Adipocyte (in vitro differentiated cells): ENCODE results near the gene PGGT1B.

Experiments
- DNase-seq: peaks from one replicate; pipeline ENCODE4 v3.0.0-alpha.2; 2015; ENCODE audit warnings: low read depth
- H3K27me3 ChIP-seq: replicated peaks from 2 replicates; pipeline ENCODE4 v1.7.0; 2013; ENCODE audit warnings: mild to moderate bottlenecking, low read length, moderate library complexity; ENCODE audit not compliant: control insufficient read depth, insufficient read depth
- H3K36me3 ChIP-seq: 2 replicates; pipeline ENCODE4 v1.7.0; 2013; ENCODE audit warnings: low read length, mild to moderate bottlenecking, moderate library complexity; ENCODE audit not compliant: control insufficient read depth, insufficient read depth, severe bottlenecking
- H3K4me1 ChIP-seq: 2 replicates; pipeline ENCODE4 v1.7.0; 2013; ENCODE audit warnings: mild to moderate bottlenecking, low read length, moderate library complexity; ENCODE audit not compliant: control insufficient read depth, insufficient read depth
- H3K4me3 ChIP-seq: 2 replicates; pipeline ENCODE4 v1.7.0; 2013; ENCODE audit warnings: mild to moderate bottlenecking, low read length, moderate library complexity
- H3K9ac ChIP-seq: 2 replicates; pipeline ENCODE4 v1.7.0; 2013; ENCODE audit warnings: mild to moderate bottlenecking, low read length, moderate library complexity
- H3K9me3 ChIP-seq: 2 replicates; pipeline ENCODE4 v1.7.0; 2013; ENCODE audit warnings: mild to moderate bottlenecking, low read length, moderate library complexity; ENCODE audit not compliant: control insufficient read depth

PGGT1B gene

DNA sequence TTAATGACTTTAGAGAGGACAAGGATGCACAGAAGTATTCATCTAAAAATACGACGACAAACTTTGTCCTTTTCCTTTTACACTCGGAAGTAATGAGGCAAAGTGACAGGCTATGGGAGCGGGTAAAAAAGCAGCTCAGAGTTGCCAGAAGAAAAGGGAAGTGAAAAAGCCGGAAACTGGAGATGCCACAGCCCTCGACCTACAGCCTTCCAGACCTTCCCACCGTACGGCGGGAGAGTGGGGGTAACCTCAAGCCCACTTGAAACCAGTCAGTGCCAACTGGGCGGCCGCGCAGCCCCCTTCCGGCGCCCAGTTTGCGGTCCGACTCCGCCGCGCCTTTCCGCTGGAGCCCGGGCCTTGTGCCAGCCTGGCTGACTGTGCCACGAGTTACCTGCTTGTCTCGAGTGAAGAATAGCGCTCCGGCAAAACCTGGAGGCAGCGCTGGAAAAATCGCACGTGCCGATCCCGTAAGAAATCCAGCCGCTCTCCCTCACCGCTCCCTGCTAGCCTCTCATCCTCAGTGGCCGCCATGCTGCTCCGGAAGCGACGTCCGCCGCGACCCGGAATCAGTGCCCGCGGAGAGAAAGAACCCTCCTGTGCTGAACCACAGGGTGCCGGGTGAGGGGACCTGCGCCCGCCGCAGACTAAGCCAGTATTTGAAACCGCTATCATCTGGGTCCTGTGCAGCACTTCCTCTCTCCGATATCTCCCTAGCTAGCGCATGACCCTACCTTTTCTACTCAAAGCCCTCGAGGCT lies at the start of gene PGGT1B:
PGGT1B (minus strand) TSS at position 557 of the 757 bp plus-strand sequence; CDS start at position 531, 26 bp downstream.
- Histone ChIP-seq H3K36me3 (no peaks in the 10 kb centered on the region), H3K4me3 (peak within 1 kb of the TSS; percentile 96), H3K4me1 (peaks cover 28% of the 10 kb centered on the region), H3K9me3 (no peaks in the 10 kb centered on the region), H3K27me3 (no peaks in the 10 kb centered on the region), H3K9ac (peak within 1 kb of the TSS; percentile 93)
- DNase-seq, result peak; percentile 81

- Histone ChIP-seq H3K4me1 (no peaks in the 10 kb centered on the region), H3K9ac (no peak overlapping the region), H3K4me3 (no peak overlapping the region), H3K9me3 (no peaks in the 10 kb centered on the region), H3K27me3 (no peaks in the 10 kb centered on the region), H3K36me3 (no peaks in the 10 kb centered on the region)
- DNase-seq, result peak; percentile 82
These were observed 47.2 kb upstream of the PGGT1B start for GRCh38 chr5:115309751-115310370.

DNA sequence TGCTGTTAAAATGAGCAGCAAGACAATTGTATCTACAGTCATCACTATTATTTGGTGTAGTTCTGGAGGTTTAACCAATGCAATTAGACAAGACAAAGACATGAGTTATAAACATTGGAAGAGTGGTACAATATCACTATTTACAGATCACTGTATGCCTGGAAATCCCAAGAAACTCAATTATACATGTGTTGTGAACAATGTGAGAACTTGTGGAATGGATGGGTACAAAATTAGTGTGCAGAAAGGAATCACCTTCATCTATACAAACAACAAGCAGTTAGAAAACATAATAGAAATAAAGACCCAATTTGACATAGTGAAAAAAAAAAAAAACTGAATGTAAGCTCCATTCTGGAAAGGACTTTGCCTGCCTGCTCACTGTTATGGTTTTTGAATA lies 46.1 kb upstream of the PGGT1B start:
- Histone ChIP-seq H3K9me3 (no peaks in the 10 kb centered on the region), H3K4me1 (peaks cover 2% of the 10 kb centered on the region), H3K36me3 (no peaks in the 10 kb centered on the region), H3K9ac (no peak overlapping the region), H3K27me3 (no peaks in the 10 kb centered on the region), H3K4me3 (no peak overlapping the region)
- no peak for DNase-seq

DNA sequence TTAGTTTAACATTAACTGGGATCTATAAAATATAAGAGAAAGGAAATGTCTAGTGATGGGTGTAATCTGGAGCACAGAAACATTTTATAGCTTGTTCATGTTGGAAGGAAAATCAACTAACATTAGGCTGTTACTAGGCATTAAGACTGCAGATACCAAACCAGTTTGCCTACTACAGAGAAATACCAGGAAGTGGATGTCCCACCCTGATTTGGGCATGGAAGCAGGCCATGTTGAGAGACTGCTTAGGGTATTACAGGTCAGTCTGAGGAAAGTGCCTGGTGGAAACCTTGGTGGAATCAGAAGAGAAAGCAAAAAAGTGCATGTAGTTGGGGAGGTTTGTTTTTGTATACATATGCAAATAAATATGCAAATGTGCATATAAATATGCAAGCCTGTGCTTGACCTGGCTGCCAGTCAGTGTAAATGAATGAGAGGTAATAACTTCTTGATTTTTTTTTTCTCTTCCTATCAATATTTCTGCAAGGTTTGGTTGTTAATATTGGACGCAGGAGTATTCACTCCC lies 43.4 kb upstream of the PGGT1B start:
- Histone ChIP-seq H3K4me1 (peaks cover 4% of the 10 kb centered on the region), H3K9me3 (no peaks in the 10 kb centered on the region), H3K4me3 (no peak overlapping the region), H3K9ac (no peak overlapping the region), H3K27me3 (no peaks in the 10 kb centered on the region), H3K36me3 (no peaks in the 10 kb centered on the region)
- no peak for DNase-seq

DNA sequence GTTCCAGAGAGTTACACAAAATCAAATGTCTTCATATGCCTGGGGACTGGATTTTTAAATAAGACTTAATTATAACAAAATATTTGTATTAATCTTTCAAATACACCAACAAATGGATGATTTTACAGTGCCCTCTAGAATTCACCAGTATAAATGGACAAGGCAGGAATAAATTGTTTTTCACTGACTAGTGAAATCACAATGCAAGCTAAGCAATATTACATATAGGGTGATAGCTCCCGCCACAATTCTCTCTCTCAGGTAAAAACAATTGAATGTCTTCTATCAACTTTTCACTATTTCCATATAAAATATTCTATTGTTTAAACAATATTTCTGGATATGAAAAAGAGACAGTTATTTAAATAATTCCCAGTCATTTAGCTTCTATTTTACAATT lies 41.8 kb upstream of the PGGT1B start:
- Histone ChIP-seq H3K27me3 (no peaks in the 10 kb centered on the region), H3K4me1 (peaks cover 7% of the 10 kb centered on the region), H3K9me3 (no peaks in the 10 kb centered on the region), H3K36me3 (no peaks in the 10 kb centered on the region), H3K9ac (no peak overlapping the region), H3K4me3 (no peak overlapping the region)
- no peak for DNase-seq

GRCh38 chr5:115298811-115299210 lies 36.1 kb upstream of the PGGT1B start:
- peaks cover 12% of the 10 kb centered on the region for H3K4me1 ChIP-seq

GRCh38 chr5:115297031-115297430 lies 34.4 kb upstream of the PGGT1B start:
- Histone ChIP-seq H3K4me1 (peaks cover 9% of the 10 kb centered on the region), H3K27me3 (no peaks in the 10 kb centered on the region), H3K9ac (no peak overlapping the region), H3K36me3 (no peaks in the 10 kb centered on the region), H3K4me3 (peak overlapping the region; percentile 59), H3K9me3 (no peaks in the 10 kb centered on the region)
- DNase-seq, result peak; percentile 17

More at GRCh38 chr5:115298811-115299210, 36.1 kb upstream of the PGGT1B start:
- no peaks in the 10 kb centered on the region for H3K36me3 ChIP-seq
- no peak overlapping the region for H3K4me3 ChIP-seq
- H3K9me3 ChIP-seq, result no peaks in the 10 kb centered on the region
- no peak overlapping the region for H3K9ac ChIP-seq
- no peaks in the 10 kb centered on the region for H3K27me3 ChIP-seq
- no peak for DNase-seq

- H3K9ac ChIP-seq, result peak within 1 kb of the TSS; percentile 86
- peak within 1 kb of the TSS; percentile 93 for H3K4me3 ChIP-seq
- DNase-seq, result peak; percentile 85
These were observed 33.7 kb upstream of the PGGT1B start, which contains the start of gene CCDC112 for GRCh38 chr5:115296124-115297022. Gene CCDC112, minus strand, starts transcription at chr5:115296654. Its CDS starts 111 bp downstream, at chr5:115296543.

DNA sequence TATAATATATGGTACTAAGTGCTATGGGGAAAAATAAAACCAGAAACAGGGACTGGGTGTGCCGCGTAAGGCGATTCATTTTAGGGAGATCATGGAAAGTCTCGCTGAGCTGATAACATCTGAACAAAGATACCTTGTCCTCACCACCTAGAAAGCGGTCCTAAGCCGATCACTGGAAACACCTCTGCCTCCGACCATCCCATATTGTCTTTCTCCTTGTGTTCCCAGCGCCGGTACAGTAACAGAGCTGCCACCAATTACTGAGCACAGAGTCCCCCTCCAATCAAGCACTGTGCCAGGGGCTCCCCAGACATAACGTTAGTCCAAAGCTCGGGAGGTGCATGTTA lies 33.1 kb upstream of the PGGT1B start:
- Histone ChIP-seq H3K4me1 (peaks cover 9% of the 10 kb centered on the region), H3K9ac (peak overlapping the region; percentile 86), H3K9me3 (no peaks in the 10 kb centered on the region), H3K4me3 (peak overlapping the region; percentile 93), H3K36me3 (no peaks in the 10 kb centered on the region), H3K27me3 (no peaks in the 10 kb centered on the region)
- DNase-seq, result no peak

More at GRCh38 chr5:115296124-115297022, 33.7 kb upstream of the PGGT1B start, which contains the start of gene CCDC112:
- H3K4me1 ChIP-seq, result peaks cover 9% of the 10 kb centered on the region
- no peaks in the 10 kb centered on the region for H3K9me3 ChIP-seq
- H3K27me3 ChIP-seq, result no peaks in the 10 kb centered on the region
- H3K36me3 ChIP-seq, result no peaks in the 10 kb centered on the region

DNA sequence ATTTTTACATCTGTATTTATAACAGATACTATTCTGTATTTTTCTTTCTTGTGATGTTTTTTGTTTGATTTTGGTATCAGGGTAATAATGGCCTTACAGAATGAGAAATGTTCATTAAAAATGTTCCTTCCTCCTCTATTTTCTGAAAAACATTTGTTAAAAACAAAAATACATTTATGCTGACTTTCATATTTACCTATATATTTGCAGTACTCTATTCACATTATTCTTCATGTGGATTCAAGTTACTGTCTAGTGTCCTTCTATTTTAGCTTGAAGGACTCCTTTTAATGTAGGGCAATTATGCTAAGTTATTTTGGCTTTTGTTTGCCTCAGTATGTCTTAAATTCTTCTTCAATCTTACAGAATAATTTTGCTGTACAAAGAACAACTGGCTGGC lies 28.7 kb upstream of the PGGT1B start:
- H3K4me1 ChIP-seq, result peaks cover 6% of the 10 kb centered on the region
- H3K9me3 ChIP-seq, result no peaks in the 10 kb centered on the region
- DNase-seq, result no peak

GRCh38 chr5:115289104-115289503 lies 26.4 kb upstream of the PGGT1B start:
- Histone ChIP-seq H3K36me3 (no peaks in the 10 kb centered on the region), H3K9me3 (no peaks in the 10 kb centered on the region), H3K4me1 (no peaks in the 10 kb centered on the region), H3K4me3 (no peak overlapping the region), H3K27me3 (no peaks in the 10 kb centered on the region), H3K9ac (no peak overlapping the region)
- DNase-seq, result no peak

More for the DNA sequence above, 28.7 kb upstream of the PGGT1B start:
- H3K36me3 ChIP-seq, result no peaks in the 10 kb centered on the region
- no peaks in the 10 kb centered on the region for H3K27me3 ChIP-seq
- H3K4me3 ChIP-seq, result no peak overlapping the region
- no peak overlapping the region for H3K9ac ChIP-seq
